Neural cell (in vitro differentiated cells): ENCODE measurements around the gene PACS2. TPM values are rescaled to one million over a fixed set of nuclear protein-coding genes. Genes with fewer than 3 reads are reported as not detected.

ENCODE experiments used
- H2AFZ ChIP-seq: fragments of 200-600, 300-800 bp; sonication (generic), shearing (Covaris generic); 2 replicates; pipeline ENCODE4 v1.6.0; 2014; ENCODE audit warnings: low read depth, mild to moderate bottlenecking, antibody characterized with exemption, low read length, moderate library complexity
- H3F3A ChIP-seq: fragments of 200-600 bp; shearing (Covaris generic); 2 replicates; pipeline ENCODE4 v1.6.1; 2016; ENCODE audit warnings: mild to moderate bottlenecking, moderate library complexity, mixed read lengths, antibody characterized with exemption, low read length; ENCODE audit not compliant: insufficient read depth, poor library complexity, severe bottlenecking
- H3K27ac ChIP-seq: fragments of 200-600, 300-800 bp; sonication (generic), shearing (Covaris generic); 2 replicates; pipeline ENCODE4 v1.5.1; 2014; ENCODE audit warnings: mild to moderate bottlenecking, low read length, moderate library complexity
- H3K27me3 ChIP-seq: fragments of 300-800, 200-600 bp; sonication (generic), shearing (Covaris generic); 2 replicates; pipeline ENCODE4 v1.6.0; 2014; ENCODE audit warnings: mild to moderate bottlenecking, low read depth, low read length, moderate library complexity; ENCODE audit not compliant: insufficient read depth
- H3K36me3 ChIP-seq: fragments of 300-800, 200-600 bp; sonication (generic), shearing (Covaris generic); 2 replicates; pipeline ENCODE4 v1.5.1; 2014; ENCODE audit warnings: mild to moderate bottlenecking, antibody characterized with exemption, low read length, moderate library complexity; ENCODE audit not compliant: insufficient read depth
- H3K4me2 ChIP-seq: fragments of 300-800, 200-600 bp; sonication (generic), shearing (Covaris generic); 2 replicates; pipeline ENCODE4 v1.6.0; 2014; ENCODE audit warnings: mild to moderate bottlenecking, low read length
- H3K4me3 ChIP-seq: fragments of 300-800, 200-600 bp; sonication (generic), shearing (Covaris generic); 2 replicates; pipeline ENCODE4 v1.5.1; 2014; ENCODE audit warnings: mild to moderate bottlenecking, low read length, moderate library complexity
- H3K79me2 ChIP-seq: fragments of 200-600 bp; shearing (Covaris generic); replicated peaks from 2 replicates; pipeline ENCODE4 v1.6.0; 2014; ENCODE audit warnings: mild to moderate bottlenecking, low read length, moderate library complexity; ENCODE audit not compliant: insufficient read depth
- H3K9ac ChIP-seq: fragments of 300-800, 200-600 bp; sonication (generic), shearing (Covaris generic); 2 replicates; pipeline ENCODE4 v1.6.1; 2016; ENCODE audit warnings: mild to moderate bottlenecking, low read length, mixed read lengths
- H3K9me2 ChIP-seq: fragments of 200-600 bp; shearing (Covaris generic); 2 replicates; pipeline ENCODE4 v1.6.1; 2016; ENCODE audit warnings: mild to moderate bottlenecking, low read length, mixed read lengths; ENCODE audit not compliant: insufficient read depth
- H3K9me3 ChIP-seq: fragments of 200-600, 300-800 bp; sonication (generic), shearing (Covaris generic); 2 replicates; pipeline ENCODE4 v1.6.1; 2016; ENCODE audit warnings: mild to moderate bottlenecking, mixed run types, low read length, moderate library complexity, mixed read lengths
- H4K20me1 ChIP-seq: fragments of 200-600 bp; shearing (Covaris generic); 2 replicates; pipeline ENCODE4 v1.6.1; 2016; ENCODE audit warnings: mild to moderate bottlenecking, mixed run types; ENCODE audit not compliant: insufficient read depth
- EP300 ChIP-seq: fragments of 450-650 bp; conservative IDR thresholded peaks from 2 replicates; pipeline ENCODE4 v1.6.1; 2014; ENCODE audit warnings: antibody characterized with exemption, mild to moderate bottlenecking, moderate library complexity; ENCODE audit not compliant: poor library complexity, severe bottlenecking
- EZH2 ChIP-seq: fragments of 200-600, 300-800 bp; shearing (Covaris generic), sonication (generic); IDR thresholded peaks from 2 replicates; pipeline ENCODE4 v1.6.1; 2014; ENCODE audit warnings: antibody characterized with exemption, low read length, borderline replicate concordance, mild to moderate bottlenecking; ENCODE audit not compliant: insufficient read depth, poor library complexity, severe bottlenecking
- MXI1 ChIP-seq: fragments of 450-650 bp; conservative IDR thresholded peaks from 2 replicates; pipeline ENCODE4 v1.6.1; 2014; ENCODE audit warnings: antibody characterized with exemption, mild to moderate bottlenecking; ENCODE audit not compliant: poor library complexity, severe bottlenecking
- POLR2AphosphoS5 ChIP-seq: IDR thresholded peaks from 2 replicates; pipeline ENCODE4 v1.6.1; 2012
- RAD21 ChIP-seq: fragments of 450-650 bp; conservative IDR thresholded peaks from 2 replicates; pipeline ENCODE4 v1.6.1; 2014; ENCODE audit warnings: antibody characterized with exemption, mild to moderate bottlenecking, moderate library complexity
- SMC3 ChIP-seq: fragments of 450-650 bp; conservative IDR thresholded peaks from 2 replicates; pipeline ENCODE4 v1.6.1; 2014; ENCODE audit warnings: antibody characterized with exemption, mild to moderate bottlenecking, moderate library complexity; ENCODE audit not compliant: poor library complexity
- TAF1 ChIP-seq: IDR thresholded peaks from 2 replicates; pipeline ENCODE4 v1.6.1; 2012; ENCODE audit warnings: low read depth
- polyA plus RNA-seq: library from polyadenylated mRNA; depleted of rRNA; stranded (reverse); fragments of >200 nt; gene quantifications from 2 replicates; pipeline ENCODE4 v1.2.3, GENCODE V29; 2014
- TF ChIP-seq, protein P1 (sequence below): IDR thresholded peaks from 2 replicates; pipeline ENCODE4 v1.6.1; 2012; ENCODE audit warnings: borderline replicate concordance
- TF ChIP-seq, protein P2 (sequence below): fragments of 450-650 bp; IDR thresholded peaks from 2 replicates; pipeline ENCODE4 v1.5.1; 2014; ENCODE audit warnings: antibody characterized with exemption, mild to moderate bottlenecking, moderate library complexity; ENCODE audit not compliant: poor library complexity, severe bottlenecking

PACS2 gene
- polyA plus RNA-seq, 1 donor from 2014 or later, result 77.7 TPM

DNA sequence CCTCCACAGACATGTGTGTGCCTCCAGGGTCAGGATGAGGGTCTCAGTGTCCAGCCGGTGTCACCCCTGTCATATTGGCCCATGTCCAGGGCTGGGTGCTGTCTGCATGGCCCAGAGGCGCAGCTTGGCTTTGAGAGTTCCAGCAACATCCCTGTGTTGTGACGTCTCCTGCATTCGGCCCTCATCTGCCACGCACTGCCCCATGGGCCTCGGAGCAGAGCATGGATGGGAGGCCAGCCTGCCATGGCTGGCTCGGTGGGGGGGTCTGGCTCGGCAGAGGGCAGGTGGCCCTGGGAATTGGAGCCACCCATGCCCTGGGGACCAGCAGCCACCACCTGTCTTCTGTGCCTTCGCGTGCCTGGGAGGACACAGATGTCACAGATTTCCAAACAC, 73.0 kb downstream of the PACS2 start:
- Histone ChIP-seq H3F3A (no peaks in the 10 kb centered on the region), H3K79me2 (no peaks in the 10 kb centered on the region), H3K27ac (no peak overlapping the region), H3K9ac (no peak overlapping the region), H2AFZ (no peak overlapping the region), H3K4me2 (no peak overlapping the region), H3K36me3 (no peaks in the 10 kb centered on the region), H3K9me2 (no peaks in the 10 kb centered on the region), H3K4me3 (no peak overlapping the region), H3K27me3 (no peaks in the 10 kb centered on the region), H4K20me1 (no peaks in the 10 kb centered on the region), H3K9me3 (no peaks in the 10 kb centered on the region)
- no peak for TF ChIP-seq TAF1
- TF ChIP-seq SMC3, result no peak
- TF ChIP-seq EZH2, result no peak
- TF ChIP-seq, protein P1, sequence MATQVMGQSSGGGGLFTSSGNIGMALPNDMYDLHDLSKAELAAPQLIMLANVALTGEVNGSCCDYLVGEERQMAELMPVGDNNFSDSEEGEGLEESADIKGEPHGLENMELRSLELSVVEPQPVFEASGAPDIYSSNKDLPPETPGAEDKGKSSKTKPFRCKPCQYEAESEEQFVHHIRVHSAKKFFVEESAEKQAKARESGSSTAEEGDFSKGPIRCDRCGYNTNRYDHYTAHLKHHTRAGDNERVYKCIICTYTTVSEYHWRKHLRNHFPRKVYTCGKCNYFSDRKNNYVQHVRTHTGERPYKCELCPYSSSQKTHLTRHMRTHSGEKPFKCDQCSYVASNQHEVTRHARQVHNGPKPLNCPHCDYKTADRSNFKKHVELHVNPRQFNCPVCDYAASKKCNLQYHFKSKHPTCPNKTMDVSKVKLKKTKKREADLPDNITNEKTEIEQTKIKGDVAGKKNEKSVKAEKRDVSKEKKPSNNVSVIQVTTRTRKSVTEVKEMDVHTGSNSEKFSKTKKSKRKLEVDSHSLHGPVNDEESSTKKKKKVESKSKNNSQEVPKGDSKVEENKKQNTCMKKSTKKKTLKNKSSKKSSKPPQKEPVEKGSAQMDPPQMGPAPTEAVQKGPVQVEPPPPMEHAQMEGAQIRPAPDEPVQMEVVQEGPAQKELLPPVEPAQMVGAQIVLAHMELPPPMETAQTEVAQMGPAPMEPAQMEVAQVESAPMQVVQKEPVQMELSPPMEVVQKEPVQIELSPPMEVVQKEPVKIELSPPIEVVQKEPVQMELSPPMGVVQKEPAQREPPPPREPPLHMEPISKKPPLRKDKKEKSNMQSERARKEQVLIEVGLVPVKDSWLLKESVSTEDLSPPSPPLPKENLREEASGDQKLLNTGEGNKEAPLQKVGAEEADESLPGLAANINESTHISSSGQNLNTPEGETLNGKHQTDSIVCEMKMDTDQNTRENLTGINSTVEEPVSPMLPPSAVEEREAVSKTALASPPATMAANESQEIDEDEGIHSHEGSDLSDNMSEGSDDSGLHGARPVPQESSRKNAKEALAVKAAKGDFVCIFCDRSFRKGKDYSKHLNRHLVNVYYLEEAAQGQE, result no peak
- TF ChIP-seq EP300, result no peak
- TF ChIP-seq, protein P2, sequence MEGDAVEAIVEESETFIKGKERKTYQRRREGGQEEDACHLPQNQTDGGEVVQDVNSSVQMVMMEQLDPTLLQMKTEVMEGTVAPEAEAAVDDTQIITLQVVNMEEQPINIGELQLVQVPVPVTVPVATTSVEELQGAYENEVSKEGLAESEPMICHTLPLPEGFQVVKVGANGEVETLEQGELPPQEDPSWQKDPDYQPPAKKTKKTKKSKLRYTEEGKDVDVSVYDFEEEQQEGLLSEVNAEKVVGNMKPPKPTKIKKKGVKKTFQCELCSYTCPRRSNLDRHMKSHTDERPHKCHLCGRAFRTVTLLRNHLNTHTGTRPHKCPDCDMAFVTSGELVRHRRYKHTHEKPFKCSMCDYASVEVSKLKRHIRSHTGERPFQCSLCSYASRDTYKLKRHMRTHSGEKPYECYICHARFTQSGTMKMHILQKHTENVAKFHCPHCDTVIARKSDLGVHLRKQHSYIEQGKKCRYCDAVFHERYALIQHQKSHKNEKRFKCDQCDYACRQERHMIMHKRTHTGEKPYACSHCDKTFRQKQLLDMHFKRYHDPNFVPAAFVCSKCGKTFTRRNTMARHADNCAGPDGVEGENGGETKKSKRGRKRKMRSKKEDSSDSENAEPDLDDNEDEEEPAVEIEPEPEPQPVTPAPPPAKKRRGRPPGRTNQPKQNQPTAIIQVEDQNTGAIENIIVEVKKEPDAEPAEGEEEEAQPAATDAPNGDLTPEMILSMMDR, result no peak
- no peak for TF ChIP-seq POLR2AphosphoS5
- TF ChIP-seq RAD21, result no peak
- no peak for TF ChIP-seq MXI1

DNA sequence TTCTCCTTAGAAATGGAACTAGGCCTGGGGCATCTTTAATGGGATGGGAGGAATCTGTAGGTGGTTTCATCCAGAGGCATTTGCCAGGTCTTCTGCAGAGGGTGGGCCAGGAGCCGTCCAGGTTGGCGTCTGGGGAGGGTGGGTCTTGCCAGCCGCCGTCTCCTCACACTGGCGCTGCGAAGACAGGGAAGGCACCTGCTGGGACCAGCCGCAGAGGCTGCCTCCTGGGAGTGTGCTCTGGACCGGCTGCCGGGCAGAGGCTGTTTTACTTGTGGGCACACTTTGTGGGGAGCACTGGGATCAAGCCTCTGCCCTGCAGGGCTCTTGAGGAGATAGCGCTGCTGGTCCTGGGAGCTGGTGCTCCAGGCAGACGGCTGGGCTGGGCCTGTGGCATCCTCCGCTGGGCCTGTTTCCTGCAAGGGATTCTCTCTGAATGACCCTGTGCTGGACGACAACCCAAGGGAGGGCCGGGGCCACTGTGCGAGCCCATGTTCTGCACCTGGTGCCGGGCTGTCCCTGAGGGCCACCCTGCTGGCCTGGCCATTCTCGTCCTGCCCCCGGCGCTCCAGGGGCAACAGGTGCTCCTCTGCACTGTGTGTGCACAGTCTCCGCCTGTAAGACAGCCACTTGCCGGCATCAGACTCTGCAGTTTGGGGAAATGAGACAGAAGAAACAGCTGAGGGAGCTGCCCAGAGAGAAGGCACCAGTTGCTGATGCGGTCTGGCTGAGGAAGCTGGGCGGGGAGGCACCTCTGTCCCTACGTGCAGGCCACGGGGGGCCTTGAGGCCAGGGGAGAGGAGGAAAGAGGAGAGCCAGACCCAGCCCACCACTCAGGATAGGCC, 73.8 kb downstream of the PACS2 start:
- Histone ChIP-seq H3K4me3 (no peak overlapping the region), H3K27ac (no peak overlapping the region), H3K27me3 (no peaks in the 10 kb centered on the region), H4K20me1 (no peaks in the 10 kb centered on the region), H2AFZ (no peak overlapping the region), H3K9ac (no peak overlapping the region), H3K4me2 (no peak overlapping the region), H3K9me2 (no peaks in the 10 kb centered on the region), H3K9me3 (no peaks in the 10 kb centered on the region), H3K79me2 (no peaks in the 10 kb centered on the region), H3F3A (no peaks in the 10 kb centered on the region), H3K36me3 (no peaks in the 10 kb centered on the region)
- TF ChIP-seq POLR2AphosphoS5 (no peak), RAD21 (no peak), MXI1 (no peak), EP300 (no peak), TAF1 (no peak), SMC3 (no peak), EZH2 (no peak)
- TF ChIP-seq, protein P1, result no peak
- TF ChIP-seq, protein P2, result no peak
